ENCODE data around the gene EML6. TPM values are rescaled to one million over a fixed set of nuclear protein-coding genes. Genes with fewer than 3 reads are reported as not detected.

EML6 gene
- total RNA-seq, 1 donor = 0.73 TPM

DNA sequence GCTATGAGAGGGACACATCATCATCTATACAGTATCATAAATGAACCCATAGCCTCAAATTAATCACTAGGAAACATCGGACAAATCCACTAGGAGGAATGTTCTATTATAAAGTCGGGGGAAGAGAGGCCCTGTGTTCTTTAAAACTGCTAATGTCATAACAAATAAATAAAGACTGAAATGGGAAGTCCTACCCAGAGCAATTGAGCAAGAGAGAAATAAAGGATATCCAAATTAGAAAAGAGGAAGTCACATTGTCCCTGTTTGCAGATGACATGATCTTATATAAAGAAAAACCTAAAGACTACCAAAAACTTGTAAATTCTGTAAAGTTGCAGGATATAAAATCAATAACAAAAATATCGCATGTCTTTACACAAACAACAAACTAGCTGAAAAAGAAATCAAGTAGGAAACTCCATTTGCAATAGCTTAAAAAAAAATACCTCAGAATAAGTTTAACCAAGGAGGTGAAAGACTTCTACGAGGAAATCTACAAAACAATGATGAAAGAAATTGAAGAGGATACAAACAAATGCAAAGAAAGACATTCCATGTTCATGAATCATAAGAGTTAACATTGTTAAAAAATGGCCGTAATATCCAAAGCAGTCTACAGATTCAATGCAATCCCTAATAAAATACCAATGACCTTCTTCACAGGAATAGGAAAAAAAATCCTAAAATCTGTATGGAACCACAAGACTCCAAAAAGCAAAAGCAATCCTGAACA is 296.2 kb downstream of the EML6 start:
- no peak overlapping the region for H3K4me3 ChIP-seq (ENCODE audit: low read length)
- no peaks in the 10 kb centered on the region for H3K9me3 ChIP-seq (ENCODE audit: low read depth, low read length)
- H3K27me3 ChIP-seq (ENCODE audit: insufficient read depth, low read length) = no peaks in the 10 kb centered on the region
- H3K4me1 ChIP-seq (ENCODE audit: insufficient read depth, low read length) = peaks cover 59% of the 10 kb centered on the region

Data from mononuclear cell (primary cell).